RWPE2 (cell line): ENCODE data around the gene EEF1AKMT2.
A peak's percentile ranks its signal among the peaks of the same experiment; 100 is the strongest.
"Not testable (repeated sequence)": the region's sequence is repeated elsewhere in the genome, so short reads cannot be mapped to it uniquely, and the experiment has no call there.

Experiments
- ATAC-seq: fragments of 200-7000 bp; cut with Tn5 transposase; 3 replicates; pipeline ENCODE4 v1.9.1; 2021; ENCODE audit warnings: low read depth
- DNase-seq: peaks from one replicate; pipeline ENCODE4 v3.0.0-alpha.2; 2020; ENCODE audit warnings: low spot score
- H3K27ac ChIP-seq: fragments of 450-650 bp; 2 replicates; pipeline ENCODE4 v1.5.1; 2017; ENCODE audit warnings: mild to moderate bottlenecking; ENCODE audit not compliant: poor library complexity, severe bottlenecking
- H3K27me3 ChIP-seq: fragments of 250-450 bp; sonication (Bioruptor Pico); 2 replicates; pipeline ENCODE4 v1.5.1; 2021; ENCODE audit warnings: mild to moderate bottlenecking, moderate library complexity; ENCODE audit not compliant: insufficient read depth, poor library complexity, severe bottlenecking
- H3K36me3 ChIP-seq: fragments of 250-450 bp; sonication (Bioruptor Pico); 2 replicates; pipeline ENCODE4 v1.5.1; 2020; ENCODE audit warnings: low read depth, mild to moderate bottlenecking, moderate library complexity
- H3K4me1 ChIP-seq: fragments of 250-450 bp; sonication (Bioruptor Pico); 2 replicates; pipeline ENCODE4 v1.5.1; 2021; ENCODE audit warnings: mild to moderate bottlenecking, moderate library complexity; ENCODE audit not compliant: insufficient read depth, poor library complexity, severe bottlenecking
- H3K4me3 ChIP-seq: fragments of 250-450 bp; sonication (Bioruptor Pico); 2 replicates; pipeline ENCODE4 v1.5.1; 2021; ENCODE audit warnings: mild to moderate bottlenecking, moderate library complexity; ENCODE audit not compliant: severe bottlenecking
- H3K9me3 ChIP-seq: fragments of 250-450 bp; sonication (Bioruptor Pico); 2 replicates; pipeline ENCODE4 v1.5.1; 2021; ENCODE audit warnings: mild to moderate bottlenecking, moderate library complexity; ENCODE audit not compliant: severe bottlenecking
- CTCF ChIP-seq: fragments of 450-650 bp; IDR thresholded peaks from one replicate; pipeline ENCODE4 v1.5.1; 2017; ENCODE audit warnings: mild to moderate bottlenecking, moderate library complexity; ENCODE audit not compliant: poor library complexity, severe bottlenecking

EEF1AKMT2 gene

GRCh38 chr10:124827474-124827873, 35.8 kb upstream of the EEF1AKMT2 start:
- H3K27me3 ChIP-seq: no peaks in the 10 kb centered on the region
- no peak for DNase-seq
- peaks cover 71% of the 10 kb centered on the region for H3K36me3 ChIP-seq
- no peak overlapping the region for H3K4me3 ChIP-seq
- no peak overlapping the region for H3K27ac ChIP-seq
- no peaks in the 10 kb centered on the region for H3K4me1 ChIP-seq
- ATAC-seq: no peak
- H3K9me3 ChIP-seq: no peaks in the 10 kb centered on the region
- peak; percentile 69 for TF ChIP-seq CTCF

- DNase-seq (no peak), ATAC-seq (no peak)
- Histone ChIP-seq H3K4me1 (no peaks in the 10 kb centered on the region), H3K4me3 (no peak overlapping the region), H3K9me3 (no peaks in the 10 kb centered on the region), H3K36me3 (peaks cover 66% of the 10 kb centered on the region), H3K27me3 (no peaks in the 10 kb centered on the region), H3K27ac (no peak overlapping the region)
- no peak for TF ChIP-seq CTCF
Measured at GRCh38 chr10:124826262-124826661, 34.6 kb upstream of the EEF1AKMT2 start.

DNA sequence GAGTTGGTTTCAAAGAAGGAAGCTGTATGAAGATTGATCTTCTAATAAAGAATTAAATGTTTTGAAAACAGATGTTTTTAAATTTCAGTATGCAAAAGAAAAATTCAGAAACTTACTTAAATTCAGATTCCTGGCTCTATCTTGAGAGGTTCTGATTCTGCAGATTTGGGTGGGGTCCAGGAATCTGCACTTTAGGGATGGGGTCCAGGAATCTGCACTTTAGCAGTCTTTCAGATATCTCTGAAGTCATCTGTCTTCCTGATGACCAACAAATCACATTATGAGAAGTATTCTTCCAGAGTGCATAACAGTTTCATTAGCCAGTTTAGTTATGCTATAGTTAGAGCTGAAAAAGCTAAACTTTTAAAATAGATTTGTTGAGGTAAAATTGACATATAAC, 34.0 kb upstream of the EEF1AKMT2 start:
- ATAC-seq (no peak), DNase-seq (no peak)
- Histone ChIP-seq H3K4me3 (no peak overlapping the region), H3K36me3 (peaks cover 64% of the 10 kb centered on the region), H3K27ac (no peak overlapping the region), H3K4me1 (no peaks in the 10 kb centered on the region), H3K9me3 (no peaks in the 10 kb centered on the region), H3K27me3 (no peaks in the 10 kb centered on the region)
- no peak for TF ChIP-seq CTCF

GRCh38 chr10:124824932-124825331, 33.2 kb upstream of the EEF1AKMT2 start:
- not testable (repeated sequence) for DNase-seq, H3K27ac ChIP-seq, H3K27me3 ChIP-seq, H3K4me1 ChIP-seq, ATAC-seq, H3K9me3 ChIP-seq, H3K4me3 ChIP-seq
- peaks cover 64% of the 10 kb centered on the region for H3K36me3 ChIP-seq

GRCh38 chr10:124824507-124824906, 32.8 kb upstream of the EEF1AKMT2 start:
- no peak for DNase-seq
- no peaks in the 10 kb centered on the region for H3K4me1 ChIP-seq
- no peak overlapping the region for H3K27ac ChIP-seq
- H3K36me3 ChIP-seq: peaks cover 64% of the 10 kb centered on the region
- H3K9me3 ChIP-seq: no peaks in the 10 kb centered on the region
- no peaks in the 10 kb centered on the region for H3K27me3 ChIP-seq
- TF ChIP-seq CTCF: no peak
- no peak overlapping the region for H3K4me3 ChIP-seq
- 0 out of 3 replicates have a peak, but pooled peaks have one; percentile 33 for ATAC-seq
